GM10847 (cell line): ENCODE measurements around the gene XYLT1.

ENCODE experiments used
- POLR2A ChIP-seq: IDR thresholded peaks from 2 replicates; pipeline ENCODE4 v1.6.1; 2011; ENCODE audit not compliant: insufficient read length; ENCODE audit errors: extremely low read depth

The XYLT1 gene

DNA sequence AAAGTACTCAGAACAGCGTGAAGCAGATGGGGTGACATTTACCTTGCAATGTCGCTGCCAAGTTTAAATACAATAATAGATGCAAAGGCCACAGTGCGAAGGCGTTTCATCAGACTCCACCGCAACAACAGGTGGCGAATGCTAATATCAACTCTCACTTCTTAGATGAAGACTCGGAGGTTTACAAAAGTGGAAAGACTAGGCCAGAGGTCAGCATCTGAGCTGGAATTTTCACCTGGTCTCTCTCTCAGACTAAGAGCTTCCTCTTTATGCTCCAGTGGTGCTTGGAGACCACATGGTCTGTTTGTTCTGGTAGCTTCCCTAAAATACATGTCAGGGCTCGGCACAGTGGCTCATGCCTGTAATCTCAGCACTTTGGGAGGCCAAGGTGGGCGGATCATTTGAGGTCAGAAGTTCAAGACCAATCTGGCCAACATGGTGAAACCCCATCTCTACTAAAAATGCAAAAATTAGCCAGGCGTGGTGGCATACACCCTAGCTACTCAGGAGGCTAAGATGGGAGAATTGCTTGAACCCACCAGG lies 169.1 kb downstream of the XYLT1 start:
- no peak for TF ChIP-seq POLR2A

DNA sequence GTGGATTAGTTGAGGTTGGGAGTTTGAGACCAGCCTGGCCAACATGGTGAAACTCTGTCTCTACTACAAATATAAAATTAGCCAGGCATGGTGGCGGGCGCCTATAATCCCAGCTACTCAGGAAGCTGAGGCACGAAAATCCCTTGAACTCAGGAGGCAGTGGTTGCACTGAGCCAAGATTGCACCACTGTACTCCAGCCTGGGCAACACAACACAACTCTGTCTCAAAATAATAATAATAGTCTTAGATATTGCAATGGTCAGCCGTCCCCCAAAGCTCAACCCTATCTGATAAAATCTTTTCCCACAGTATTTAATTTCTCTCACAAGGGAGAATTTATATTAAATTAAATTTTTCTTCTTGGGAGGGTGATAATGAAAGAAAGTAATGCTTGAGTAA lies 169.6 kb downstream of the XYLT1 start:
- TF ChIP-seq POLR2A: no peak

DNA sequence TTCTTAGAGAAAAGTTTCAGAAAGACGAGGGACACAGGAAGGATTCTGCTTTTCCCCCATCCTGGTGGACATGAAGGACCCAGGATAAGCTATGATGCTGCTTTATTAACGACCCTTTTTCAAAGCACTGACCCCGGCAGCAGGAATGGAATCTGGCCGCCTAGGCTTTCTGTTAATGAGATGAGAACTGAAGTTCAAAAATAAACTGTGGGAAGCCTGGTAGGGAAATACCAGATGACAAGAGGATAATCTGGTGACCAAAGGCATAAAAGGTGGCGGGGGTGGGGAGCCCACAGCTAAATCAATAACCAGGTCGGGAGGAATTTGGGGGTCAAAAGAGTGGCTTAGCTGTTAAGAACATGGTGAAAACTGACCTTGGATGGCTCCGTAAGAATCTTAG lies 171.0 kb downstream of the XYLT1 start:
- no peak for TF ChIP-seq POLR2A

DNA sequence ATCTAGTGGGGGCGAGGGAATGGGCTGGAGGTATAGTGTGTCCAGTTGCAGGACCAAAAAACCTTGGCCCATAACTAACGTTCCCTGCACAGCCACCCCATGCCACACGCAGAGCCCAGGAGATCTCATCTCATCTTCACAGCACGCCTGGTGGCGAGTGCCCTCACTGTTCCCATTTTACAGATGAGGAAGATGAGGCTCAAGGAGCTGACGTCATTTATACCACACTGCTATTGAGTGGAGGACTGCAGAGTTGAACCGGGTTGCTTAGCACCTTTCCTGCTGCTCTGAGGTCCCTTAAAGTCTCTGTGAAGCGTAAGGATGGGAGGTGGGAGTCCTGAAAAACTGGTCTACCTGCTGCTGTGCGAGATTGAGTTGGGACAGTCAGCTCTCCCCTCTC lies 172.5 kb downstream of the XYLT1 start:
- TF ChIP-seq POLR2A: no peak

DNA sequence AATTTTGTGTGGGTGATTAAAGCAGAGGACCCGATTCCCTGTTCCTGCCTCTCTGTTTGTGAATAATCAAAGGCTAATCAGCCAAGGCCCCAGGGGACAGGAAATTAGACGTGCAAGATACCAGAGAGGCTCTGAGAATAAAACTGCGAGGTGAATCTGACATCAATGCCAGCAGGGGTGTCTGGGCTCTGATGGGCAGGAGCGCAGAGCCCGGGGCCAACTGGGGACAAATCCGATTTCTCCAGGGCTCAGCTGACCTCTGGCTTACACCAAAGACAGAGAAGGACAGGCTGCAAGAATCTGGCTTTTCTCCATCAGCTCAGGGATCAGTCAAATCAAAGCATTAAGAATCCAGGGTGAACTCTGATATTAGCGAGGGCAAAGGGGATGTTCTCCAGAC lies 174.3 kb downstream of the XYLT1 start:
- TF ChIP-seq POLR2A: no peak

DNA sequence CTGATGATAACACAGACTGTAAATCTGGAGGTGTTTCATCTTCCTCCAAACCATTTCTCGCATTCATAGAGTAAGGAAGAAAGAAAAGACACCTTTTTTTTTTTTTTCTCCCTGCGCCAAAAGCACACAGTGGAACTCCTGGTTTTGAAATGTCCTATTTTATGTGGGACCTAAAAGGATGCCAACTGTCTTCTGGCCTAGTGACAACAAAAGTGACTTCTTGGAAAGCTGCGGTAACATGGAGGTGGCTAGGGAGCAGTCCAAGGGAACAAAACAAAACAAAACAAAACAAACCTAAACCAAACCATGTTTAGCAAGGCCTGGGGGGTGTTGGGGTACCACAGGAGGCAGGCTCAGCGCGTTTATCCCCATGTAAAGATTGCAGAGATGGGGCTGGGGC lies 174.8 kb downstream of the XYLT1 start:
- no peak for TF ChIP-seq POLR2A

DNA sequence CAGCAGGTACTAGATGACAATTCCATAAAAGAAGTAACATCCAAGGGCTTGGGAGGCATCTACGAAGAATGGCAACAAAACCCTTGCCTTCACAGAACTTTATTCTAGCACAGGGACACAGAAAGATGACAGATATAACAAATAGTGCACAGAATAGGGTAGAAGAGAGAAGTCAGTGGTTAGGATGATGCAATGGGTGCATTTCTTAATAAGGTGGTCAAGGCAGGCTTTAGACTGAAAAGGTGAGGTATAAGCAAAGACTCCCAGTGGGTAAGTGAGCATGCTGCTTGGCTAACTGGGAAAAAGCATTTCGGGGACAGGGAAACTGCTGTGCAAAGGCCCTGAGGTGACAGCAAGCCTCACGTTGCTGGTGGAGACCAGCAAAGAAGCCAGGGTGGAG lies 175.9 kb downstream of the XYLT1 start:
- TF ChIP-seq POLR2A: no peak

DNA sequence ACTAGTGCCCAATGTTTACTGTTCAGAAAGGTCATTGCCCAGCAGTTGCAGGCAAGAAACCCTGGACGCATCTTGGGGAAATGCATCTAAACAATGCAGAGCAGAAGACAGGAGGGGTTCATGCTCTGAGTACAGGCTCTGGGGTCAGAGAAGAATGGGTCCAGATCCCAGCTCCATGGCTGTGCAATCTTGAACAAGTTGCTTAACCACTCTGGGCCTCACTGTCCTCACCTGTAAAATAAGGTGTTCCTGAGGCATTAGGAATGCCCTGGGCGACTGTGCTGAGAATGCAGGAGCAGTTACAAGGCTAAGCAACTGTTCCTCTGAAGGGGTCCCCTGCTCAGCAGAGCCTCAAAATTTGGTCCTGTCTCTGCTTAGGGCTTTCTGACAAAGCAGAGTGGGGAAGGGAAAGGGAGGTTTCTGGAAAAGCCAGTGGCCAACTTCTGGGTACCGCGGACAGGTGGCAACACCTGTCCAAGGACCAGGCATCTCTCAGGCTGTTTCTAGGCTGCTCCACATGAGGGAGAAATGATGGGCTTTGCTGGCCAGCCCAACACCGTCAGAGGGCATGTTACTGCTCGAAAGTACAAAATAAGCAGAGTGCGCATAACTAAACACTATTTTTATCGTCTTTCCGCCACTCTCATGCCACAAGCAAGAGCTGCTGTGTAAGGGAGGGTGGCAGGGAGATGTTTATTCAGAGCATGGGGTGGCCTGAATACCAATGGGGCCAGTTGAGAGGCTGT lies 176.8 kb downstream of the XYLT1 start:
- TF ChIP-seq POLR2A: no peak

DNA sequence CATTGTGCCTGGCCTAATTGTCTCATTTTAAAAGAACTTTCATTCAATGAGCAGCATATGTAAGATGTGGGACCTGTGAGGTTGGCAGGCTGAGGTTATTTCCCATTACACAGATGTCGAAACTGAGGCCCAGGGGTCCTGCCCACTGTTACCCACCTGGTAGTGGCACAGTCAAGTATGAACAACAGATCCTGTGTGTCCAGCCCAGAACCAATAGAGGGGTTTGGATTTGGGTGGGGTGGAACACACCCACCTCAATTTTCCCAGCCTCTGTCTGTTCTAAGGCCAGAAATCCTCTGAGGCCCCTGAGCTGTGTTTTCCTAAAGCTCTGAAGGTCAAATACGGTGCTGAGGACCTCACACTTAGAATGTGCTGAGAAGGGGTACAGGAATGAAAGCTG lies 179.5 kb downstream of the XYLT1 start:
- TF ChIP-seq POLR2A: no peak

DNA sequence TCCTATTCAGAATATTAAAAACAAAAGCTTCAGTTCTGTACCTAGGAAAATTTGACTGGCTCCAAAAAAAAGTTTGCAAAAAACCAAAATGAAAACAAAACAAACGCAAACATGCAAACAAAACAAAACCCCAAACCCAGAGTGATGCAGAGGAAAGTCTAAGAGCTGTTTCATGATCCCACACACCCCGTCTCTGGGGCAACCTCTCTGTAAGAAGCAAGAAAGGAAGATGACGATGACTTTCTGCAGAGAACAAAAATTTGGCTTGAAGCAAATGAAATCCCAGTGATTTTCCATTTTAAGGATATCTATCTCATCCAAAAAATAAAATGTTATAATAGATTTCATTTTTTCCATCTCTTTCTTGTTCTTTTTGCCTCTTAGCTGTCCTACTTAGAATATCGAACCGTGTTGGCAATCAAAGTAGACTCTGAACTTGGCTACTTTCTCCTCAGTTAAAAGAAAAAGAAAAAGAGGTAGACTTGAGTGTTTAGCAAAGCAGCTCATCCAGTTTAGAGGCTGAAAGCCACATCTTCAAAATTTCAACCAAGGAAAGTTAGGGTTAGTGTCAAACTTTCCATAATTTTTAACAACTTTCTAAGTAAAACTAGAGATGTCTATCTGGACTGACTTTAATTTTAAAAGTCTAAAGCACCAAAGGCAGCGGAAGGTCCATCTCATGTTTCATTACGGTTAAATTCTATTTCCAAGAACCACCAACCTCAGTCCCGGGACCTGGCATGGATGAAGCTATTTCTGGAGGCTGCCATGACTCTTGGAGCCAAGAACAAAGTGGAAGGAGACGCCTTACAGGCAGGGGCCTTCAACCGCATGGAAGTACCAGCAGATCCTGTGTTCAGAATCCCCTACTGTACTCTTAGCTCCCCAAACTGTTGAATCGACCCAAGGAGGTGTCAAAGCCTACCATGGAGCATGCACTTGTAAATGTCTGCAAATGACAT lies 180.8 kb downstream of the XYLT1 start:
- no peak for TF ChIP-seq POLR2A

DNA sequence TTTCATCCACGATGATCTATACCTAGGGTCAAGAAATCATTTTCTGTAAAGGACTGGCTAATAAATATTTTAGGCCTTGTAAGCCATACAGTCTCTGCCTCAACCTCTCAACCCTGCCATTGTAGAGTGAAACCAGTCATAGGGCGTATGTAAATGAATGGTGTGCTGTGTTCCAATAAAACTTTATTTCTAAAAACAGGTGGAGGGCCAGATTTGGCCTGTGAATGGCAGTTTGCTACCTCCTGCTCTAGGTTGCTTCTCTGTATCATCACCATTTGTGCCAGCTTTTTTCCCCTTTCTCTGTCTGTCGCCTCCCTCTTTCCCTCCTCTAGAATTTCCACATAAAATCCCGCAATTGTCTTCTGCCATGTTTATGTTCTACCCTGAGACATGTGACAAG lies 181.7 kb downstream of the XYLT1 start:
- no peak for TF ChIP-seq POLR2A

DNA sequence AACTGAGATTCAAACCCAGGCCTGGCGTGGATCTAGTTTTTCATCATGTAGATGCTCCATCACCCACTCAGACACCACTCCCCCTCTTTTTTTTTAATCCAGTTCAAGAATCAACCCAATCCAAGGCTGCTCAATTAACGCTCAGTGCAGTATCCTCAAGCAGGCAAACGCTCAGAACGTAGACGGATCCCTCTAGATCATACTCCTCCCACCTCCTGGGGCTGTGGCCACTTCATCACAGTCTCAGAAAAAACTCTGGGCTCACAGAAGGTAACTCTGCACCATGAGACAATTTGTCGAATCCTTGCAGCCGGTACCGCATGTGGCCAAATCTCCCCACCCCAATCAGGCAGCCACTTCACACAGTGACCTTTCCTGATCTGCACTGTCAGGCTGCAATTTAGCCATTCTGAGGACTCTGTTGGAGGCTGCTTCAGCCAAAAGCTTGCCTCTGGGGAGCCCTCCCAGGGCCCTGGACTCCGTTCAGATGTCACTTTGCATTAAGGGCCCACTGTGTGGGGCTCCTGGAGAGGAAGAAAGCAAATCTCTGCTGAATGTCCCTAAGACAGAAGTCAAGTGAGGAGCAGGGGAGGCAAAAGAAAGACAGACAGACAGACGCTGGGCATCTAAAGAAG lies 183.5 kb downstream of the XYLT1 start:
- no peak for TF ChIP-seq POLR2A

DNA sequence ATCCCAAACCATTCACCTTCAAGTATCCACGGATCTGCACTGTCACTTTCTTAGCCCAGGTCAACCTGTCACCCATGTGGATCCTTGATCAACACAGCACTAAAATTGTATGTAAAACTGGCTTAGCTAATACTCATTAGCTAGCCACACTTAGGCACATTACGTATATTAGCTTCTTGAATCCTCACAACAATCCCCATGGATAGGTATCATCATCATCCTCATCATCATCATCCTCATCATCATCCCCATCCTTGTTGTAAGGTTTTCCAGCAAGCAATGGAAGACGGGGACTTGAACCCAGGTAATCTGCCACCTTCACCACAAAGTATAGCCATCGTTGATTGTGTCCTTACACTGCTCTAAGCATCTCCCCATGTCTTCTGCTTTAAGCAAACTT lies 184.3 kb downstream of the XYLT1 start:
- no peak for TF ChIP-seq POLR2A

DNA sequence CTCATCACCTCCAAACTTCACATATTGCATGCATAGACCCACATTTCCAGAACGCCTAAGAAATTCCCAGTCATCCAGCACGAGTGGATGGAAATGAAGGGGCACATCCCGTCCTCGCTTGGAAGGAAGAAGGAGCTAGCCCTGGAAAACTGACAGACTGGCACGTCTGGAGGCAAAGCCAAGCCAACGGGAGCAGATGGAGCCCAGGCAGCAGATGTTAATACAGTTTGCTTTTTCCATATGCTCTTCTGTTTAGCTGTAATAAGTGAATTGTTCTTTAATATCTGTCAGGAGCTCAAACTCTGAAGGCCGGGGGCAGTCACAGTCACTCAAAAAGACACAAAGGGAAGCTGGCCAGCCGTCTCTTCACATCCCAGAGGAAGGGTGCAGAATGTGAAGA lies 187.7 kb downstream of the XYLT1 start:
- TF ChIP-seq POLR2A: no peak

DNA sequence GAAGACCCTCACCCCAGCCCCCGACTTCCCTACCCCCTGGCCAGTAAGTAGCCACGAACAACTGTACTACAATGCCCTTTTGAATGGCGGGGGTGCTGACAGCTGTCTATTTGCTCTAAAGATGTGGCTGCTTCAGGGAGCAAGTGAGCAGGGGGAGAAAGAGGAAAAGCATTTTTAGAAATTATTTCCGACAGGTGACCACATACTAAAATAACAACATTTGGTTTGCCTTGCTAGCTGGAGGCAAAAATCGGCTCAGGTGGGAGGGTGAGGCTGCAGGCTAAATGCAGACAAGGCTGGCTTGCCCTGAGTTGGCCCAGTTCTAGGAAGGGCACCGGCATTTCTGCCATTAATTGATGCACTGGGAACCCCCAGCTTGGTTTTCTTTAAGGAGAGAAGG lies 188.5 kb downstream of the XYLT1 start:
- TF ChIP-seq POLR2A: no peak

DNA sequence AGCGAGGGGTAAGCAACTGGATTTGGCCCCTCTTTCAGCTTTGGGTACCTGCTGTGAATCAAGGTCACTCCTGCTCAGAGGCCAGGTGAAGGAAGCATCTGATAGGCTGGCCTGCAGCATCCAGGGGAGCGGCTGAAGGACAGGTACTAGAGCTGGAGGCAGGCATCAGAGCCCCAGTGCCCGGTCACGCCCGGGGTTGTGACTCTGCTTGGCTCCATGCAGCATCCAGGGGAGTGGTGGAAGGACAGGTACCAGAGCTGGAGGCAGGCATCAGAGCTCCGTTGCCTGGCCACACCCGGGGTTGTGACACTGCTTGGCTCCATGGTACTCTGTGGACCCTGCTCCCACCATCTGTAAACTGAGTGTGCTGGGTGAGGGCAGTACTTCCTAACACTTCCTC lies 189.7 kb downstream of the XYLT1 start:
- TF ChIP-seq POLR2A: no peak
